ENCODE results near the gene CLMN.

The CLMN gene

GRCh38 chr14:95229749-95230148, 90.0 kb downstream of the CLMN start:
- intact Hi-C loops (cut with DNase I; ENCODE audit: low total_unique reads), result no loop called here
- Histone ChIP-seq H3K4me1 (peaks cover 0 to 52% (median 23%) of the 10 kb centered on the region in 4 donors), H3K27me3 (no peaks in the 10 kb centered on the region), H3K36me3 (no peaks in the 10 kb centered on the region), H3K4me3 (no peak overlapping the region), H3K9me3 (no peaks in the 10 kb centered on the region), H3K27ac (no peak overlapping the region)
- TF ChIP-seq CTCF (IDR thresholded peaks at IDR 0.05), result no peak
- DNase-seq, result no peak

- H3K4me3 ChIP-seq, result no peak overlapping the region
- peak overlapping the region in 1 of 2 donors; percentile 65 for H3K27ac ChIP-seq
- no peaks in the 10 kb centered on the region for H3K9me3 ChIP-seq
- TF ChIP-seq CTCF (IDR thresholded peaks at IDR 0.05), result no peak
- intact Hi-C loops (cut with DNase I; ENCODE audit: low total_unique reads), result no loop called here
- H3K4me1 ChIP-seq, result peaks cover 0 to 40% (median 18%) of the 10 kb centered on the region in 4 donors
- DNase-seq, result no peak
- no peaks in the 10 kb centered on the region for H3K36me3 ChIP-seq
- H3K27me3 ChIP-seq, result no peaks in the 10 kb centered on the region
These were observed 91.5 kb downstream of the CLMN start for GRCh38 chr14:95228240-95228639.

- Histone ChIP-seq H3K36me3 (no peaks in the 10 kb centered on the region), H3K4me1 (peaks cover 0 to 38% (median 14%) of the 10 kb centered on the region in 4 donors), H3K27me3 (no peaks in the 10 kb centered on the region), H3K27ac (peak overlapping the region; percentile 2 to 65), H3K4me3 (peak overlapping the region in 1 of 2 donors; percentile 13), H3K9me3 (no peaks in the 10 kb centered on the region)
- no peak for DNase-seq
- intact Hi-C loops (cut with DNase I; ENCODE audit: low total_unique reads), result no loop called here
- TF ChIP-seq CTCF (IDR thresholded peaks at IDR 0.05), result no peak
These were observed 92.3 kb downstream of the CLMN start for GRCh38 chr14:95227279-95227860.

- Histone ChIP-seq H3K9me3 (no peaks in the 10 kb centered on the region), H3K27ac (peak overlapping the region; percentile 2 to 65), H3K4me1 (peaks cover 0 to 32% (median 10%) of the 10 kb centered on the region in 4 donors), H3K4me3 (no peak overlapping the region), H3K27me3 (no peaks in the 10 kb centered on the region), H3K36me3 (peaks cover 0 to 2% (median 0%) of the 10 kb centered on the region in 3 donors)
- no peak for TF ChIP-seq CTCF (IDR thresholded peaks at IDR 0.05)
- intact Hi-C loops (cut with DNase I; ENCODE audit: low total_unique reads), result no loop called here
- no peak for DNase-seq
These were observed 92.9 kb downstream of the CLMN start for GRCh38 chr14:95226801-95227200.

- H3K4me1 ChIP-seq, result peaks cover 0 to 25% (median 7%) of the 10 kb centered on the region in 4 donors
- TF ChIP-seq CTCF (IDR thresholded peaks at IDR 0.05), result no peak
- intact Hi-C loops (cut with DNase I; ENCODE audit: low total_unique reads), result no loop called here
These were observed 94.3 kb downstream of the CLMN start for GRCh38 chr14:95225251-95225887.

More at GRCh38 chr14:95225251-95225887, 94.3 kb downstream of the CLMN start:
- Histone ChIP-seq H3K36me3 (peaks cover 0 to 16% (median 7%) of the 10 kb centered on the region in 3 donors), H3K4me3 (no peak overlapping the region), H3K27ac (no peak overlapping the region), H3K27me3 (no peaks in the 10 kb centered on the region), H3K9me3 (no peaks in the 10 kb centered on the region)
- DNase-seq, result no peak

All from tibial artery (tissue), 4 donors.